HepG2 (cell line): ENCODE results near the gene CNOT1. TPM values are rescaled to one million over a fixed set of nuclear protein-coding genes. Genes with fewer than 3 reads are reported as not detected.
A peak's percentile ranks its signal among the peaks of the same experiment; 100 is the strongest.

Experiments used
- ATAC-seq: fragments of 200-7000 bp; cut with Tn5 transposase; 3 replicates; pipeline ENCODE4 v1.9.1; 2020; ENCODE audit warnings: mild to moderate bottlenecking, moderate library complexity
- BruUV-seq: library from RNA; stranded (reverse); fragments of 400-500 nt; replicated peaks from 2 replicates; lab custom pipeline; 2021; lab: Mats Ljungman, UMichigan
- CTCF ChIA-PET: fragments of 300-600 bp; formaldehyde crosslinking; extraction: SDS; loops from one replicate; lab custom pipeline; 2021; ENCODE audit warnings: low total read pairs, inconsistent platforms, low intra/inter-chr PET ratio; lab: Yijun Ruan, JAX
- POLR2A ChIA-PET: fragments of 350-600 bp; sonication (Branson Sonifier 250); formaldehyde crosslinking; loops from one replicate; lab custom pipeline; 2020; ENCODE audit warnings: antibody characterized with exemption, inconsistent platforms; lab: Yijun Ruan, JAX
- DNase-seq: peaks from one replicate; pipeline ENCODE4 v3.0.0-alpha.2; 2015; ENCODE audit warnings: low spot score
- FAIRE-seq: peaks from 3 replicates; lab custom pipeline; 2011; peaks lifted over from hg19 to GRCh38; lab: Jason Lieb, UNC
- H2AFZ ChIP-seq: one replicate; pipeline ENCODE4 v1.6.1; 2011; ENCODE audit warnings: low read length, inconsistent platforms
- H3K27ac ChIP-seq: fragments of 300-600 bp; 3 replicates; pipeline ENCODE4 v1.8.0; 2011; ENCODE audit warnings: mixed run types, mild to moderate bottlenecking, mixed read lengths, low read length, inconsistent platforms; ENCODE audit not compliant: insufficient read depth; ENCODE audit errors: extremely low read length
- H3K27me3 ChIP-seq, 2 experiments: fragments of 200-600 bp in 1 of 2; 2 replicates in 1 of 2; 3 replicates in 1 of 2; pipeline versions ENCODE4 v1.6.0 to v1.8.0; 2011; ENCODE audit warnings: low read length in 2 of 2, mild to moderate bottlenecking in 2 of 2, moderate library complexity in 2 of 2, inconsistent platforms in 1 of 2; ENCODE audit not compliant: insufficient read depth in 2 of 2, control insufficient read depth in 1 of 2
- H3K36me3 ChIP-seq, 2 experiments: fragments of 200-600 bp in 1 of 2; replicated peaks in 1 of 2; 2 replicates in 1 of 2; 3 replicates in 1 of 2; pipeline versions ENCODE4 v1.5.1 to v1.8.0; 2011; ENCODE audit warnings: low read length in 2 of 2, inconsistent platforms in 1 of 2; ENCODE audit not compliant: insufficient read depth in 2 of 2, control insufficient read depth in 1 of 2
- H3K4me1 ChIP-seq: 2 replicates; pipeline ENCODE4 v1.5.1; 2012; ENCODE audit warnings: low read length, inconsistent platforms; ENCODE audit not compliant: insufficient read depth
- H3K4me2 ChIP-seq: 2 replicates; pipeline ENCODE4 v1.6.0; 2011; ENCODE audit warnings: low read depth, low read length, inconsistent platforms
- H3K4me3 ChIP-seq, 3 experiments: fragments of 200-600 bp in 1 of 3; sonication (generic), shearing (Covaris generic) in 1 of 3; replicated peaks in 1 of 3; 2 replicates each; pipeline ENCODE4 v1.5.1; 2011 to 2016; ENCODE audit warnings: low read length in 3 of 3, inconsistent platforms in 2 of 3, low read depth in 2 of 3, mild to moderate bottlenecking in 2 of 3, control low read depth in 1 of 3, mixed read lengths in 1 of 3; ENCODE audit not compliant: insufficient read depth in 1 of 3
- H3K79me2 ChIP-seq: one replicate; pipeline ENCODE4 v1.6.1; 2011; ENCODE audit warnings: low read length, inconsistent platforms; ENCODE audit not compliant: insufficient read depth
- H3K9ac ChIP-seq: 2 replicates; pipeline ENCODE4 v1.6.0; 2011; ENCODE audit warnings: mild to moderate bottlenecking, low read depth, low read length, inconsistent platforms; ENCODE audit not compliant: insufficient read depth
- H3K9me3 ChIP-seq: 2 replicates; pipeline ENCODE4 v1.5.1; 2012; ENCODE audit warnings: mild to moderate bottlenecking, low read length
- H4K20me1 ChIP-seq: 2 replicates; pipeline ENCODE4 v1.6.0; 2011; ENCODE audit warnings: inconsistent platforms, mild to moderate bottlenecking, low read length, moderate library complexity; ENCODE audit not compliant: insufficient read depth
- GATAD2A ChIP-seq: IDR thresholded peaks from 2 replicates; pipeline ENCODE4 v1.6.1; 2016
- NFYC ChIP-seq: IDR thresholded peaks from 2 replicates; pipeline ENCODE4 v1.6.1; 2016; ENCODE audit warnings: missing genetic modification reagents, missing compliant biosample characterization
- SAP130 ChIP-seq: IDR thresholded peaks from 2 replicates; pipeline ENCODE4 v1.6.1; 2016; ENCODE audit warnings: low read depth
- SIX1 ChIP-seq: sonication (generic); formaldehyde crosslinking; IDR thresholded peaks from 2 replicates; pipeline ENCODE4 v1.4.0; 2020; ENCODE audit warnings: missing genetic modification reagents, borderline replicate concordance
- SP140L ChIP-seq: sonication (generic); formaldehyde crosslinking; IDR thresholded peaks from 2 replicates; pipeline ENCODE4 v1.4.0; 2020; ENCODE audit warnings: missing genetic modification reagents, borderline replicate concordance
- ZMYM4 ChIP-seq: sonication (generic); formaldehyde crosslinking; IDR thresholded peaks from 2 replicates; pipeline ENCODE4 v1.8.1; 2023; ENCODE audit warnings: mild to moderate bottlenecking, missing genetic modification reagents
- ZNF207 ChIP-seq: fragments of 450-650 bp; IDR thresholded peaks from 2 replicates; pipeline ENCODE4 v1.6.1; 2016; ENCODE audit warnings: antibody characterized with exemption, borderline replicate concordance
- ZNF253 ChIP-seq: sonication (generic); formaldehyde crosslinking; IDR thresholded peaks from 2 replicates; pipeline ENCODE4 v1.8.0; 2022; ENCODE audit warnings: mild to moderate bottlenecking, missing genetic modification reagents, borderline replicate concordance
- ZNF256 ChIP-seq: sonication (generic); formaldehyde crosslinking; conservative IDR thresholded peaks from 2 replicates; pipeline ENCODE4 v1.4.0; 2020; ENCODE audit warnings: missing genetic modification reagents
- ZNF335 ChIP-seq: sonication (generic); formaldehyde crosslinking; IDR thresholded peaks from 2 replicates; pipeline ENCODE4 v1.4.0; 2020; ENCODE audit warnings: missing genetic modification reagents
- ZNF430 ChIP-seq: sonication (generic); formaldehyde crosslinking; IDR thresholded peaks from 2 replicates; pipeline ENCODE4 v1.9.0; 2021; ENCODE audit warnings: mild to moderate bottlenecking, missing genetic modification reagents
- WGBS: methylation state at CpG from one replicate; pipeline ENCODE4 v1.1.6; 2017; ENCODE audit warnings: low lambda C conversion rate; 5-methylcytosine and 5-hydroxymethylcytosine counted together
- in situ Hi-C: cut with HindIII; loops from 2 replicates; pipeline ENCODE4 v1.10.0; 2017; ENCODE audit warnings: low pct_unique_long_range_greater_than_20kb; ENCODE audit not compliant: extremely low pct_ligation_motif_present
- intact Hi-C: fragments of 100-400 bp; cut with micrococcal nuclease; formaldehyde crosslinking; loops from one replicate; pipeline ENCODE4 v1.10.0; 2022; ENCODE audit not compliant: unreplicated experiment
- polyA plus RNA-seq, 8 experiments: library from polyadenylated mRNA; depleted of rRNA in 3 of 8; stranded (reverse) in 7 of 8; unstranded in 1 of 8; fragments of >200 nt; fragmentation: Illumina TruSeq in 4 of 8; extraction: Trizol in 4 of 8; gene quantifications; 2 replicates each; pipeline versions ENCODE4 v1.2.1 to v1.2.3, GENCODE V29; 2011 to 2016; ENCODE audit warnings: low read depth in 4 of 8, missing spikeins in 1 of 8, mixed read lengths in 1 of 8; ENCODE audit not compliant: insufficient read depth in 1 of 8
- total RNA-seq, 5 experiments: library from RNA; depleted of rRNA; stranded (reverse); fragments of >200 nt; fragmentation: Illumina TruSeq; extraction: Trizol; gene quantifications; 2 replicates each; pipeline ENCODE4 v1.2.3, GENCODE V29; 2016; ENCODE audit warnings: low read depth in 1 of 5
- TF ChIP-seq, protein P1 (sequence below): sonication (generic); formaldehyde crosslinking; IDR thresholded peaks from 2 replicates; pipeline ENCODE4 v1.9.0; 2021; ENCODE audit warnings: missing genetic modification reagents, mild to moderate bottlenecking, borderline replicate concordance
- TF ChIP-seq, protein P2 (sequence below): sonication (generic); formaldehyde crosslinking; IDR thresholded peaks from 2 replicates; pipeline ENCODE4 v1.4.0; 2020; ENCODE audit warnings: low read depth, mild to moderate bottlenecking, missing genetic modification reagents
- TF ChIP-seq, protein P3 (sequence below), 2 experiments: sonication (generic) in 1 of 2; formaldehyde crosslinking in 1 of 2; IDR thresholded peaks; 2 replicates each; pipeline versions ENCODE4 v1.4.0 to v1.6.1; 2018 to 2020; ENCODE audit warnings: missing genetic modification reagents in 2 of 2, borderline replicate concordance in 1 of 2, low read depth in 1 of 2, mild to moderate bottlenecking in 1 of 2, missing biosample characterization in 1 of 2
- TF ChIP-seq, protein P4 (sequence below): sonication (generic); formaldehyde crosslinking; IDR thresholded peaks from 2 replicates; pipeline ENCODE4 v1.8.0; 2022; ENCODE audit warnings: missing genetic modification reagents, low read depth, mild to moderate bottlenecking, borderline replicate concordance
- TF ChIP-seq, protein P5 (sequence below): sonication (generic); formaldehyde crosslinking; IDR thresholded peaks from 2 replicates; pipeline ENCODE4 v1.4.0; 2020; ENCODE audit warnings: low read depth, mild to moderate bottlenecking, missing genetic modification reagents
- TF ChIP-seq, protein P6 (sequence below): IDR thresholded peaks from 2 replicates; pipeline ENCODE4 v1.6.1; 2018; ENCODE audit warnings: missing genetic modification reagents

Gene CNOT1
- total and polyA plus RNA-seq, 2 of the 13 experiments (the other 11 are each of a cell fraction or from before 2014, with no cell fraction given): 188 to 232 TPM

DNA sequence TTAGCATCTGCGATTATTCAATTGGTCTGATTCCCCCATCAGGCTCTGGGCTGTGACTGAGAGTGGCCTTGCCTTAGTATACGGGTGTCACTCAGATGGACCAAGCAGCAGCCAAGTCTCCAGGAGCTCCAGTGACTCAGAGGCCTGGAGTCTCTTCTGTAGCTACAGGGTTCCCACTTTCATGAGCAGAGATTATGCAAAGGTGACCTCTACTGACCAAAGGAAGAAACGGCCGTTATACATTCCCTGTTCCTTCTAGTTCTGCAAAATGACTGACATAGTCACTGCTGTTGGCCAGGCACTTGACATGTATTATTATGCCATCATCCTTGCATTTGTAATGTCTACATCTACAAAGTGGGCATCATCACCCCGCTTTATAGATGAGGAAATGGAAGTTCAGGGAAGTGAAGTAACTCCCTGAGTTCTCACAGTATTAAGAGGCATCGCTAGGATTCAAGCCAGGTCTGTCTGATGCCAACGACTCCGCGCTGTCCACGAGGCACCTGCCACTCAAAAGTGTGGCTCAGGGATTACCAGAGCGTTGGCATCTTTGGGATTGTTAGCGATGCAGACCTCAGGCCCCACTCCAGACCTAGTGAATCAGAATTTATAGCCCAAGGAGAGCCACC, 31.7 kb upstream of the CNOT1 start:
- H4K20me1 ChIP-seq: no peaks in the 10 kb centered on the region
- intact Hi-C loops (loop anchor here (1.0 to 5.0 kb wide), 3 partner anchors 99 to 325 kb away; no protein-coding TSS in a partner anchor), in situ Hi-C loops (no loop called here)
- no peak overlapping the region for H3K4me3 ChIP-seq
- no peak overlapping the region for H3K4me2 ChIP-seq
- H2AFZ ChIP-seq: no peak overlapping the region
- H3K79me2 ChIP-seq: no peaks in the 10 kb centered on the region
- no peaks in the 10 kb centered on the region for H3K9me3 ChIP-seq
- 24% methylated on average over 7 of the region's 12 CpGs for WGBS
- DNase-seq (peak; percentile 85), FAIRE-seq (peak; percentile 99), ATAC-seq (peak; percentile 89)
- no peaks in the 10 kb centered on the region for H3K27me3 ChIP-seq
- no peak overlapping the region for H3K27ac ChIP-seq
- ChIA-PET POLR2A (interaction anchor here (1.0 to 2.4 kb wide), 6 partner anchors 9 to 147 kb away, joined by 3 to 11 read pairs (median 6); partner anchors contain the start of genes CNOT1 and SLC38A7), CTCF (interaction anchor here (1.2 to 2.0 kb wide), 2 partner anchors 148 to 150 kb away, joined by 5 to 18 read pairs; no protein-coding TSS in a partner anchor)
- H3K4me1 ChIP-seq: peaks cover 23% of the 10 kb centered on the region
- H3K9ac ChIP-seq: no peak overlapping the region
- no TSS peak for BruUV-seq
- H3K36me3 ChIP-seq: no peaks in the 10 kb centered on the region
- TF ChIP-seq ZNF253 (CRISPR knock-in tag): no peak
- no peak for TF ChIP-seq SIX1
- TF ChIP-seq, protein P1, sequence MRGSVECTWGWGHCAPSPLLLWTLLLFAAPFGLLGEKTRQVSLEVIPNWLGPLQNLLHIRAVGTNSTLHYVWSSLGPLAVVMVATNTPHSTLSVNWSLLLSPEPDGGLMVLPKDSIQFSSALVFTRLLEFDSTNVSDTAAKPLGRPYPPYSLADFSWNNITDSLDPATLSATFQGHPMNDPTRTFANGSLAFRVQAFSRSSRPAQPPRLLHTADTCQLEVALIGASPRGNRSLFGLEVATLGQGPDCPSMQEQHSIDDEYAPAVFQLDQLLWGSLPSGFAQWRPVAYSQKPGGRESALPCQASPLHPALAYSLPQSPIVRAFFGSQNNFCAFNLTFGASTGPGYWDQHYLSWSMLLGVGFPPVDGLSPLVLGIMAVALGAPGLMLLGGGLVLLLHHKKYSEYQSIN (CRISPR knock-in tag): no peak
- TF ChIP-seq ZNF335 (CRISPR knock-in tag): 0 out of 2 replicates have a peak, but pooled peaks have one; percentile 42
- TF ChIP-seq ZNF256 (CRISPR knock-in tag): no peak
- no peak for TF ChIP-seq SP140L (CRISPR knock-in tag)
- TF ChIP-seq, protein P2, sequence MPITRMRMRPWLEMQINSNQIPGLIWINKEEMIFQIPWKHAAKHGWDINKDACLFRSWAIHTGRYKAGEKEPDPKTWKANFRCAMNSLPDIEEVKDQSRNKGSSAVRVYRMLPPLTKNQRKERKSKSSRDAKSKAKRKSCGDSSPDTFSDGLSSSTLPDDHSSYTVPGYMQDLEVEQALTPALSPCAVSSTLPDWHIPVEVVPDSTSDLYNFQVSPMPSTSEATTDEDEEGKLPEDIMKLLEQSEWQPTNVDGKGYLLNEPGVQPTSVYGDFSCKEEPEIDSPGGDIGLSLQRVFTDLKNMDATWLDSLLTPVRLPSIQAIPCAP (CRISPR knock-in tag): no peak
- TF ChIP-seq, protein P3, sequence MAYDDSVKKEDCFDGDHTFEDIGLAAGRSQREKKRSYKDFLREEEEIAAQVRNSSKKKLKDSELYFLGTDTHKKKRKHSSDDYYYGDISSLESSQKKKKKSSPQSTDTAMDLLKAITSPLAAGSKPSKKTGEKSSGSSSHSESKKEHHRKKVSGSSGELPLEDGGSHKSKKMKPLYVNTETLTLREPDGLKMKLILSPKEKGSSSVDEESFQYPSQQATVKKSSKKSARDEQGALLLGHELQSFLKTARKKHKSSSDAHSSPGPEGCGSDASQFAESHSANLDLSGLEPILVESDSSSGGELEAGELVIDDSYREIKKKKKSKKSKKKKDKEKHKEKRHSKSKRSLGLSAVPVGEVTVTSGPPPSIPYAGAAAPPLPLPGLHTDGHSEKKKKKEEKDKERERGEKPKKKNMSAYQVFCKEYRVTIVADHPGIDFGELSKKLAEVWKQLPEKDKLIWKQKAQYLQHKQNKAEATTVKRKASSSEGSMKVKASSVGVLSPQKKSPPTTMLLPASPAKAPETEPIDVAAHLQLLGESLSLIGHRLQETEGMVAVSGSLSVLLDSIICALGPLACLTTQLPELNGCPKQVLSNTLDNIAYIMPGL (CRISPR knock-in tag; IDR thresholded peaks at IDR 0.05; ENCODE audit: borderline replicate concordance in 1 of 2, low read depth in 1 of 2): peak in 1 of 2 experiments; percentile 80; a peak in 2 of 4 replicates
- TF ChIP-seq ZNF430 (CRISPR knock-in tag): no peak
- no peak for TF ChIP-seq GATAD2A (CRISPR knock-in tag)
- TF ChIP-seq, protein P4, sequence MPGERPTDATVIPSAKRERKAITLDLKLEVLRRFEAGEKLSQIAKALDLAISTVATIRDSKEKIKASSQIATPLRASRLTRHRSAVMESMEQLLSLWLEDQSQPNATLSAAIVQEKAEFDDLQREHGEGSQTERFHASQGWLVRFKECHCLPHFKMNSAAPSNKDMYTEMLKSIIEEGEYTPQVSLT (CRISPR knock-in tag): no peak
- TF ChIP-seq SAP130 (CRISPR knock-in tag): 0 out of 2 replicates have a peak, but pooled peaks have one; percentile 27
- TF ChIP-seq ZMYM4 (CRISPR knock-in tag): no peak; the same call in 1 of the 2 replicates
- no peak for TF ChIP-seq ZNF207
- TF ChIP-seq NFYC (CRISPR knock-in tag): no peak
- TF ChIP-seq, protein P5, sequence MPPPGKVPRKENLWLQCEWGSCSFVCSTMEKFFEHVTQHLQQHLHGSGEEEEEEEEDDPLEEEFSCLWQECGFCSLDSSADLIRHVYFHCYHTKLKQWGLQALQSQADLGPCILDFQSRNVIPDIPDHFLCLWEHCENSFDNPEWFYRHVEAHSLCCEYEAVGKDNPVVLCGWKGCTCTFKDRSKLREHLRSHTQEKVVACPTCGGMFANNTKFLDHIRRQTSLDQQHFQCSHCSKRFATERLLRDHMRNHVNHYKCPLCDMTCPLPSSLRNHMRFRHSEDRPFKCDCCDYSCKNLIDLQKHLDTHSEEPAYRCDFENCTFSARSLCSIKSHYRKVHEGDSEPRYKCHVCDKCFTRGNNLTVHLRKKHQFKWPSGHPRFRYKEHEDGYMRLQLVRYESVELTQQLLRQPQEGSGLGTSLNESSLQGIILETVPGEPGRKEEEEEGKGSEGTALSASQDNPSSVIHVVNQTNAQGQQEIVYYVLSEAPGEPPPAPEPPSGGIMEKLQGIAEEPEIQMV (CRISPR knock-in tag): no peak
- TF ChIP-seq, protein P6, sequence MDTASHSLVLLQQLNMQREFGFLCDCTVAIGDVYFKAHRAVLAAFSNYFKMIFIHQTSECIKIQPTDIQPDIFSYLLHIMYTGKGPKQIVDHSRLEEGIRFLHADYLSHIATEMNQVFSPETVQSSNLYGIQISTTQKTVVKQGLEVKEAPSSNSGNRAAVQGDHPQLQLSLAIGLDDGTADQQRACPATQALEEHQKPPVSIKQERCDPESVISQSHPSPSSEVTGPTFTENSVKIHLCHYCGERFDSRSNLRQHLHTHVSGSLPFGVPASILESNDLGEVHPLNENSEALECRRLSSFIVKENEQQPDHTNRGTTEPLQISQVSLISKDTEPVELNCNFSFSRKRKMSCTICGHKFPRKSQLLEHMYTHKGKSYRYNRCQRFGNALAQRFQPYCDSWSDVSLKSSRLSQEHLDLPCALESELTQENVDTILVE (CRISPR knock-in tag): 0 out of 2 replicates have a peak, but pooled peaks have one; percentile 41
